ENCODE measurements around the gene TRIP12. TPM values are rescaled to one million over a fixed set of nuclear protein-coding genes. Genes with fewer than 3 reads are reported as not detected.
A peak's percentile ranks its signal among the peaks of the same experiment; 100 is the strongest.

TRIP12 gene
- total and polyA plus RNA-seq, 2 of the 4 experiments (the other 2 are of a cell fraction), result 51.6 to 209 TPM

- Histone ChIP-seq H3K14ac (replicated peaks; ENCODE audit: low read depth, low read length) (no peak overlapping the region), H3K36me3 (ENCODE audit: control insufficient read depth, insufficient read depth, low read length) (no peaks in the 10 kb centered on the region), H2BK15ac (ENCODE audit: low read depth, low read length) (no peak overlapping the region), H3K18ac (ENCODE audit: low read depth, low read length) (no peak overlapping the region; the same call in 1 of the 2 replicates), H3K23ac (ENCODE audit: low read depth, low read length) (no peak overlapping the region), H3K4ac (ENCODE audit: low read depth, low read length) (no peak overlapping the region), H3K27me3 (ENCODE audit: control insufficient read depth, insufficient read depth, low read length) (no peaks in the 10 kb centered on the region), H2AK5ac (ENCODE audit: low read depth, low read length) (no peak overlapping the region), H3K4me1 (ENCODE audit: control insufficient read depth, insufficient read depth, low read length) (peaks cover 3% of the 10 kb centered on the region; the same call in 1 of the 2 replicates), H2BK120ac (ENCODE audit: low read depth, low read length) (0 out of 2 replicates have a peak overlapping the region, but pooled peaks have one; percentile 18), H3K27ac (ENCODE audit: insufficient read depth, low read length) (no peak overlapping the region), H2BK20ac (ENCODE audit: low read depth, low read length) (0 out of 2 replicates have a peak overlapping the region, but pooled peaks have one; percentile 19), H3K9ac (ENCODE audit: low read depth, low read length) (no peak overlapping the region), H3K4me3 (ENCODE audit: insufficient read depth, low read depth, low read length) (no peak overlapping the region), H2AFZ (replicated peaks; ENCODE audit: low read length, poor library complexity) (no peak overlapping the region), H3K56ac (ENCODE audit: extremely low read depth, insufficient read depth, low read length) (no peak overlapping the region), H3K9me3 (ENCODE audit: control insufficient read depth, insufficient read depth, low read length) (no peaks in the 10 kb centered on the region), H4K8ac (ENCODE audit: low read depth in 2 of 2, low read length in 2 of 2) (no peak overlapping the region), H3K9me1 (ENCODE audit: insufficient read depth, low read length) (peaks cover 5% of the 10 kb centered on the region; the same call in 1 of the 2 replicates), H3K79me1 (ENCODE audit: low read depth in 1 of 2, low read length in 2 of 2) (peaks cover 6 to 31% of the 10 kb centered on the region in 2 experiments; a peak in 3 of 4 replicates), H4K91ac (ENCODE audit: insufficient read depth, low read depth, low read length) (no peak overlapping the region), H2AK9ac (replicated peaks; ENCODE audit: low read depth, low read length, poor library complexity) (no peak overlapping the region), H2BK5ac (ENCODE audit: low read depth, low read length, poor library complexity, severe bottlenecking) (no peak overlapping the region), H4K5ac (ENCODE audit: low read depth, low read length) (no peak overlapping the region), H3K4me2 (ENCODE audit: low read depth, low read length) (peak overlapping the region; percentile 48; the same call in 1 of the 2 replicates), H4K20me1 (ENCODE audit: insufficient read depth, low read length) (peaks cover 3% of the 10 kb centered on the region; the same call in 1 of the 2 replicates)
- ChIA-PET POLR2A (ENCODE audit: unreplicated experiment) (interaction anchor here (0.7 kb wide), 1 partner anchor 98 kb away, joined by 7 read pairs; no protein-coding TSS in a partner anchor), CTCF (interaction anchor here (0.6 kb wide), 1 partner anchor 134 kb away, joined by 3 read pairs; no protein-coding TSS in a partner anchor)
- ATAC-seq (ENCODE audit: low read depth) (peak; percentile 86), DNase-seq (peak; percentile 71)
- no TSS peak for BruUV-seq (replicated peaks)
- TF ChIP-seq RFX5 (IDR thresholded peaks at IDR 0.05; ENCODE audit: low read depth, low read length) (no peak), RCOR1 (IDR thresholded peaks at IDR 0.05; ENCODE audit: insufficient replicate concordance, low read length) (no peak), USF2 (IDR thresholded peaks at IDR 0.05; ENCODE audit: low read depth, low read length) (no peak), CEBPB (IDR thresholded peaks at IDR 0.05; ENCODE audit: low read depth, low read length) (no peak), RAD21 (IDR thresholded peaks at IDR 0.05; ENCODE audit: low read length) (no peak), FOS (IDR thresholded peaks at IDR 0.05; ENCODE audit: low read depth, low read length) (peak; percentile 40; the same call in 1 of the 2 replicates)
- dilution Hi-C loops (cut with HindIII; ENCODE audit: low sequenced_read_pairs, unreplicated experiment) (no loop called here), intact Hi-C loops (cut with micrococcal nuclease) (loop anchor here (10.0 kb wide), 2 partner anchors 687 to 847 kb away; no protein-coding TSS in a partner anchor), in situ Hi-C loops (cut with MboI; ENCODE audit: low sequenced_read_pairs) (no loop called here)
- no CpG with 5 or more reads among the region's 2 CpGs for WGBS, 2 experiments (ENCODE audit: extremely low coverage in 2 of 2, insufficient read length in 1 of 2)
Observed at GRCh38 chr2:229927817-229928321, 6.1 kb upstream of the TRIP12 start.
